Omental fat pad (tissue), 4 donors: Measurements from ENCODE around the gene SGK1. TPM values are rescaled to one million over a fixed set of nuclear protein-coding genes. Genes with fewer than 3 reads are reported as not detected.

ENCODE experiments used
- ATAC-seq: fragments of 150-250 bp; one replicate; pipeline ENCODE4 v1.9.1; 2016; ENCODE audit warnings: mild to moderate bottlenecking, moderate library complexity; ENCODE audit not compliant: low FRiP score
- DNase-seq: peaks from one replicate; pipeline ENCODE4 v3.0.0-alpha.2; 2019; ENCODE audit warnings: low spot score
- CTCF ChIP-seq, 3 donors: fragments of 450-650 bp; IDR thresholded peaks; one replicate each; pipeline ENCODE4 v1.5.1; 2016 to 2017; ENCODE audit warnings: antibody characterized with exemption in 3 of 3, mild to moderate bottlenecking in 3 of 3, moderate library complexity in 2 of 3
- total RNA-seq, 4 donors: library from RNA; depleted of rRNA; stranded (reverse); fragments of >200 nt; gene quantifications; one replicate each; pipeline ENCODE4 v1.1.0, GENCODE V29; 2016

SGK1 gene
- total RNA-seq, 4 donors from 2014 or later, result 355 to 1,386 (median 540) TPM

- no peak for DNase-seq
Observed at GRCh38 chr6:134177753-134178160, 140.2 kb downstream of the SGK1 start.

GRCh38 chr6:134177236-134177635 is 140.7 kb downstream of the SGK1 start:
- no peak for DNase-seq
- TF ChIP-seq CTCF (IDR thresholded peaks at IDR 0.05), result no peak
- ATAC-seq, result no peak

More at GRCh38 chr6:134177753-134178160, 140.2 kb downstream of the SGK1 start:
- no peak for ATAC-seq
- no peak for TF ChIP-seq CTCF (IDR thresholded peaks at IDR 0.05)

DNA sequence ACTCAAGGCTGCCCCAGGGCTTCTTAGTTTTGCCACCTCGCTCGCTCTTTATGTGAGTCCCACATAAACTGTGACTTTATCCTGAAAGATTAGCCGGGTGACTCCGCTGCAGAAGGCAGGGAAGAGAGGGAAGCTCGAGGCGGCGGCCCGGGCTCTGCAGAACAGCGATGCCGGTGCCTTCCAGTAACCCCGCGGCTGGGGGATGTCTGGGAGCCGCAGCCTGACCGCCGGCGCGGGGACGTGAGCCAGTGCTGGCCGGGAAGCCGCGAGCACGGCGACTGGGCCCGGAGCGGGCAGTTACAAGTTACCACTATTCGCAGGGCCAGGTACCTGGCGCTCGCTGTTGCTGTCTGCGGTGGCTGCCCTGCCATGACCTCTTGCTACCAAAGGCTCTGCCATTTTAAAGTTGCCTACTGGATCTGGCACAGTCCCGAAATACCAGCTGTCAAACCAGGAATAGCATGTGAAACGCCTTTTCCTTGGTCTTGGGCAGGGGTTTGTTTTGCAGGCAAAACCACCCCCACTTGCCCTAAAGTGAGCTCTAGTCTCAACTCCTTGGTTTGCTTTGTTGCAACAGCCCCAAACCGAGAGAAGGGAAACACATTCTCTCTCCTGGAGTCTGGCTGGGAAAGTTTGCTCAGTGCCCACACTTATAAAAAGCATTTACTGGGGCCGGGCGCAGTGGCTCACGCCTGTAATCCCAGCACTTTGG is 141.5 kb downstream of the SGK1 start:
- peak; percentile 19 for ATAC-seq
- no peak for TF ChIP-seq CTCF (IDR thresholded peaks at IDR 0.05)
- DNase-seq, result no peak

DNA sequence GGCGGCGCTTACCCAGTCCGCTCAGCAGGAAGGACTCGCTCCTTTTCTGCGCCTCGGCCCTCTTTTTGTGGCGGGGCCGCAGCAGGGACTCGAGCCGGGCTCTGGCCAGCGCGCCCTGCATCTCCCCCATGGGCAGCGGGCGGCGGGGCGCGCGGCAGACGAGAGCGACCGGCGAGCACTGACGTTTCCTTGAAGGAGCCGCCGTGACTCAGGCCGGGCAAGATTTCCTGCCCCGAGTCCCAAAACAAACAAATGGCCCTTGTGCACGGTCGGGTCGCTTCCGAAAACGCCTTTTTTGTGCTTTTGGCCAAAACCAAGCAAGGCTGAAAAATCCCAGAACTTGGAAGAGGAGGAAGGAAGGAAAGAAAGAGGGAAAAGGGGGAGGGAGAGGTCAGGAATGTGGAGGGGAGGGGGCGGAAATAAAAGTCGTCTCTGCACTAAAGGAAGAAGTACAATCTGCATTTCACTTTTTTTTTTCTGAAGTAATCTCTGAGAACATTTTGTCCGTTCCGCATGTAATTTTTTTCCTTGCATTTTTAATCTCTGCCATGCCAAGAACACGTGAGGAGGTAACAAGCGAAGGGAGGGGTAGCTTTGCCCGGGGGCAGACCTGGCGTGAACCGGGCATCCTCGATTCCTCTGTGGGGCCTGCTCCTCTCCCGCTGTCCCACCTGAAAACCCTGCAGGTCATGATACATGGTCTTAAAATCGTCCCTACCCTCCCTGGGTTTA is 142.2 kb downstream of the SGK1 start:
- no peak for TF ChIP-seq CTCF (IDR thresholded peaks at IDR 0.05)
- ATAC-seq, result peak; percentile 18
- peak; percentile 45 for DNase-seq

GRCh38 chr6:134174672-134175531 is 143.0 kb downstream of the SGK1 start:
- ATAC-seq (peak; percentile 77), DNase-seq (peak; percentile 81)
- TF ChIP-seq CTCF (IDR thresholded peaks at IDR 0.05), result no peak

DNA sequence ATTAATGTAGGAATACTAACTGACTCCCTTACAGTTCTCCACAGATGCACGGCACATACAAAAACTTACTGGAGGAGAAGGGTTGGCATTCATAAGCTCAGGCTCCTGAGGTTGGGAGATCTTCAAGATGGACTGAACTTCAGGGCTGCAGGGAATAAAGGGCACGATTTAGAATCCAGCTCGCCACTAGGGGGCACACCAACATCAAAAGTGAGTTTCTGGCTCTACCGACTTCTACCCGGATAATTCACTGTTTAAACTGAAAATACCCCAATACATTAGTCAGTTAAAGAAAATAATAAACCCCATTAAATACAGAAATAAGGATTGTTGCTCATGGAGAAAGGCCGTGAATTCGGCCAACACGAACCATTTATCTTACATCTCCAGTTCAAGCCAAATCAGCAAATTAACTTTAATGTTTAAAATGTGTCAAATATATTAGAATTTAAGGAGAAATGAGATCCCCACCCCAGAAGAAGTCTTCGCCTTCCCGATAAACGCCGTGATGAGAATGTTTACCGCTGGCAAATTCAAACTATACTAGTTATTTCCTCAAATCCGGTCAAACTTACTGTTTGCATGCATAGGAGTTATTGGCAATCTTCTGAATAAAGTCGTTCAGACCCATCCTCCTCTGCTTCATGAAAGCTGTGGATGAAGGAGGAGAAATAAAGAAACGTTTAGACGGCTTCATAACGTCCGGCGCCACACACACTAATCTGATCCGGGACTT is 143.8 kb downstream of the SGK1 start:
- TF ChIP-seq CTCF (IDR thresholded peaks at IDR 0.05), result peak in 2 of 3 donors; percentile 69 to 70
- no peak for ATAC-seq
- peak; percentile 87 for DNase-seq
